Measurements from ENCODE around the gene WNT7A.

DNA sequence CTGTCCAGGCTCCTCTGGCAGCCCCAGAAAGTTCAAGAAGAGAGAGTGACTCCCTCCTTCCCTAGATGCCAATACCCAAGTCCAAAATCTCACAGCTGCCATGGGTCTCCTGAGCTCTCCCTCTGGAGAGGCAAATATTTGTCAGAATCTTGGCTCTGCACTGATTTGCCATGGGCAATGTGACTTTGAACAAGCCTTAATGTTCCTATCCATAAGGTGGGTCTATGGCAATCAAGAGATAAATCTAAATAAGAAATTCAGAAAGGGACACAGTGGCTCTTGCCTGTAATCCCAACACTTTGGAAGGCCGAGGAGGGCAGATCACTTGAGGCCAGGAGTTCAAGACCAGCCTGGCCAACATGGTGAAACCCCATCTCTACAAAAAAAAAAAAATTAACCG is 12.4 kb upstream of the WNT7A start:
- TF ChIP-seq, protein P1, sequence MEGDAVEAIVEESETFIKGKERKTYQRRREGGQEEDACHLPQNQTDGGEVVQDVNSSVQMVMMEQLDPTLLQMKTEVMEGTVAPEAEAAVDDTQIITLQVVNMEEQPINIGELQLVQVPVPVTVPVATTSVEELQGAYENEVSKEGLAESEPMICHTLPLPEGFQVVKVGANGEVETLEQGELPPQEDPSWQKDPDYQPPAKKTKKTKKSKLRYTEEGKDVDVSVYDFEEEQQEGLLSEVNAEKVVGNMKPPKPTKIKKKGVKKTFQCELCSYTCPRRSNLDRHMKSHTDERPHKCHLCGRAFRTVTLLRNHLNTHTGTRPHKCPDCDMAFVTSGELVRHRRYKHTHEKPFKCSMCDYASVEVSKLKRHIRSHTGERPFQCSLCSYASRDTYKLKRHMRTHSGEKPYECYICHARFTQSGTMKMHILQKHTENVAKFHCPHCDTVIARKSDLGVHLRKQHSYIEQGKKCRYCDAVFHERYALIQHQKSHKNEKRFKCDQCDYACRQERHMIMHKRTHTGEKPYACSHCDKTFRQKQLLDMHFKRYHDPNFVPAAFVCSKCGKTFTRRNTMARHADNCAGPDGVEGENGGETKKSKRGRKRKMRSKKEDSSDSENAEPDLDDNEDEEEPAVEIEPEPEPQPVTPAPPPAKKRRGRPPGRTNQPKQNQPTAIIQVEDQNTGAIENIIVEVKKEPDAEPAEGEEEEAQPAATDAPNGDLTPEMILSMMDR (IDR thresholded peaks at IDR 0.05; ENCODE audit: low read depth, low read length, missing input control), result no peak
- TF ChIP-seq JUND (IDR thresholded peaks at IDR 0.05) (no peak), EGR1 (IDR thresholded peaks at IDR 0.05; ENCODE audit: low read depth in 2 of 2) (no peak), GABPA (IDR thresholded peaks at IDR 0.05 in 1 of 2, conservative IDR thresholded peaks at IDR 0.05 in 1 of 2) (no peak), RAD21 (IDR thresholded peaks at IDR 0.05) (no peak), YY1 (IDR thresholded peaks at IDR 0.05) (no peak), ATF3 (IDR thresholded peaks at IDR 0.05) (no peak)
- TF ChIP-seq, protein P2, sequence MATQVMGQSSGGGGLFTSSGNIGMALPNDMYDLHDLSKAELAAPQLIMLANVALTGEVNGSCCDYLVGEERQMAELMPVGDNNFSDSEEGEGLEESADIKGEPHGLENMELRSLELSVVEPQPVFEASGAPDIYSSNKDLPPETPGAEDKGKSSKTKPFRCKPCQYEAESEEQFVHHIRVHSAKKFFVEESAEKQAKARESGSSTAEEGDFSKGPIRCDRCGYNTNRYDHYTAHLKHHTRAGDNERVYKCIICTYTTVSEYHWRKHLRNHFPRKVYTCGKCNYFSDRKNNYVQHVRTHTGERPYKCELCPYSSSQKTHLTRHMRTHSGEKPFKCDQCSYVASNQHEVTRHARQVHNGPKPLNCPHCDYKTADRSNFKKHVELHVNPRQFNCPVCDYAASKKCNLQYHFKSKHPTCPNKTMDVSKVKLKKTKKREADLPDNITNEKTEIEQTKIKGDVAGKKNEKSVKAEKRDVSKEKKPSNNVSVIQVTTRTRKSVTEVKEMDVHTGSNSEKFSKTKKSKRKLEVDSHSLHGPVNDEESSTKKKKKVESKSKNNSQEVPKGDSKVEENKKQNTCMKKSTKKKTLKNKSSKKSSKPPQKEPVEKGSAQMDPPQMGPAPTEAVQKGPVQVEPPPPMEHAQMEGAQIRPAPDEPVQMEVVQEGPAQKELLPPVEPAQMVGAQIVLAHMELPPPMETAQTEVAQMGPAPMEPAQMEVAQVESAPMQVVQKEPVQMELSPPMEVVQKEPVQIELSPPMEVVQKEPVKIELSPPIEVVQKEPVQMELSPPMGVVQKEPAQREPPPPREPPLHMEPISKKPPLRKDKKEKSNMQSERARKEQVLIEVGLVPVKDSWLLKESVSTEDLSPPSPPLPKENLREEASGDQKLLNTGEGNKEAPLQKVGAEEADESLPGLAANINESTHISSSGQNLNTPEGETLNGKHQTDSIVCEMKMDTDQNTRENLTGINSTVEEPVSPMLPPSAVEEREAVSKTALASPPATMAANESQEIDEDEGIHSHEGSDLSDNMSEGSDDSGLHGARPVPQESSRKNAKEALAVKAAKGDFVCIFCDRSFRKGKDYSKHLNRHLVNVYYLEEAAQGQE (IDR thresholded peaks at IDR 0.05), result no peak

All from liver (tissue), 3 donors.